ENCODE data around the gene ZCCHC13. TPM values are rescaled to one million over a fixed set of nuclear protein-coding genes. Genes with fewer than 3 reads are reported as not detected.

Gene ZCCHC13
- total and polyA plus RNA-seq, 2 of the 8 experiments (the other 6 are each of a cell fraction or from before 2014, with no cell fraction given) = not detected

- no peak overlapping the region for H2BK20ac ChIP-seq (ENCODE audit: low read length)
- H3K4me3 ChIP-seq (ENCODE audit: extremely low read depth in 1 of 4, insufficient read depth in 2 of 4, low read depth in 3 of 4, low read length in 4 of 4) = no peak overlapping the region
- H2BK12ac ChIP-seq (ENCODE audit: low read depth, low read length) = no peak overlapping the region
- no peak overlapping the region for H3K4me2 ChIP-seq (ENCODE audit: insufficient read depth in 1 of 2, low read depth in 2 of 2, low read length in 2 of 2)
- no peak overlapping the region for H3K4ac ChIP-seq (replicated peaks; ENCODE audit: insufficient read length, low read depth, low read length)
- H3K36me3 ChIP-seq (ENCODE audit: control insufficient read depth in 2 of 4, insufficient read depth in 4 of 4, low read length in 3 of 4) = peaks cover 0 to 51% (median 20%) of the 10 kb centered on the region in 4 experiments; a peak in 6 of 8 replicates
- CTCF ChIA-PET (ENCODE audit: partially characterized antibody) = interaction anchor here (1.2 to 2.3 kb wide), 2 partner anchors 11 to 13 kb away, joined by 3 to 9 read pairs; no protein-coding TSS in a partner anchor
- no peaks in the 10 kb centered on the region for H3K9me3 ChIP-seq (ENCODE audit: insufficient read depth in 2 of 2, low read depth in 1 of 2, low read length in 1 of 2)
- peaks cover 0 to 3% of the 10 kb centered on the region in 2 experiments for H4K20me1 ChIP-seq (replicated peaks in 1 of 2; ENCODE audit: control insufficient read depth in 1 of 2, insufficient read depth in 2 of 2, low read length in 2 of 2)
- H4K8ac ChIP-seq (ENCODE audit: extremely low read depth, insufficient read depth, low read length) = no peak overlapping the region
- no peak overlapping the region for H2BK5ac ChIP-seq (ENCODE audit: low read depth, low read length)
- WGBS, 2 experiments (ENCODE audit: extremely low coverage in 1 of 2, insufficient coverage in 1 of 2, insufficient read length in 1 of 2, insufficient replicate concordance in 2 of 2, low coverage in 1 of 2, low lambda C conversion rate in 2 of 2, missing lambda C conversion rate in 1 of 2) = 89% methylated on average over 2 of the region's 2 CpGs; no CpG with 5 or more reads in 1 of the 2 experiments
- H4K91ac ChIP-seq (replicated peaks; ENCODE audit: insufficient read length, low read length) = no peak overlapping the region
- H3K23ac ChIP-seq (ENCODE audit: insufficient read length) = no peak overlapping the region
- POLR2A ChIA-PET (ENCODE audit: partially characterized antibody) = interaction anchor here (0.6 to 3.5 kb wide), 6 partner anchors 9 to 276 kb away, joined by 3 to 14 read pairs (median 4); no protein-coding TSS in a partner anchor
- H2AK5ac ChIP-seq (ENCODE audit: low read depth, low read length) = no peak overlapping the region
- no peaks in the 10 kb centered on the region for H3K23me2 ChIP-seq (ENCODE audit: low read depth, low read length)
- no peak overlapping the region for H3K56ac ChIP-seq (replicated peaks; ENCODE audit: insufficient read length, low read depth, low read length)
- peaks cover 0 to 6% of the 10 kb centered on the region in 2 experiments; a peak in 1 of 4 replicates for H3K79me2 ChIP-seq (ENCODE audit: control insufficient read depth in 1 of 2, insufficient read depth in 2 of 2, low read length in 2 of 2)
- H2BK15ac ChIP-seq (ENCODE audit: low read length) = no peak overlapping the region
- no peak overlapping the region for H3K18ac ChIP-seq (ENCODE audit: extremely low read depth, low read length)
- H4K5ac ChIP-seq (ENCODE audit: insufficient read length, low read depth, low read length) = no peak overlapping the region
- no peak overlapping the region for H3K27ac ChIP-seq (ENCODE audit: low read depth, low read length)
- H3K27me3 ChIP-seq (replicated peaks in 1 of 4; ENCODE audit: control insufficient read depth in 3 of 4, extremely low read depth in 1 of 4, insufficient read depth in 3 of 4, low read length in 3 of 4) = no peaks in the 10 kb centered on the region
- no peak overlapping the region for H2AFZ ChIP-seq (ENCODE audit: low read length)
- DNase-seq (ENCODE audit: low read depth in 1 of 2, low spot score in 2 of 2) = no peak
- no peak overlapping the region for H3K14ac ChIP-seq (ENCODE audit: insufficient read length)
- H3K79me1 ChIP-seq (ENCODE audit: low read depth, low read length) = no peaks in the 10 kb centered on the region
- no peak overlapping the region for H2BK120ac ChIP-seq (replicated peaks; ENCODE audit: low read depth, low read length)
- H3K9ac ChIP-seq (replicated peaks in 1 of 4; ENCODE audit: extremely low read depth in 1 of 4, low read depth in 3 of 4, low read length in 3 of 4) = no peak overlapping the region
- FAIRE-seq = no peak
- no peaks in the 10 kb centered on the region for H3K4me1 ChIP-seq (replicated peaks in 1 of 4; ENCODE audit: control insufficient read depth in 3 of 4, insufficient read depth in 4 of 4, low read length in 3 of 4)
- TF ChIP-seq SAP30 (IDR thresholded peaks at IDR 0.05; ENCODE audit: insufficient read depth, insufficient replicate concordance, low read length) = no peak
These were observed 31.8 kb upstream of the ZCCHC13 start for GRCh38 chrX:74272230-74272629.
